Measurements from ENCODE around the gene IFITM5.

IFITM5 gene

DNA sequence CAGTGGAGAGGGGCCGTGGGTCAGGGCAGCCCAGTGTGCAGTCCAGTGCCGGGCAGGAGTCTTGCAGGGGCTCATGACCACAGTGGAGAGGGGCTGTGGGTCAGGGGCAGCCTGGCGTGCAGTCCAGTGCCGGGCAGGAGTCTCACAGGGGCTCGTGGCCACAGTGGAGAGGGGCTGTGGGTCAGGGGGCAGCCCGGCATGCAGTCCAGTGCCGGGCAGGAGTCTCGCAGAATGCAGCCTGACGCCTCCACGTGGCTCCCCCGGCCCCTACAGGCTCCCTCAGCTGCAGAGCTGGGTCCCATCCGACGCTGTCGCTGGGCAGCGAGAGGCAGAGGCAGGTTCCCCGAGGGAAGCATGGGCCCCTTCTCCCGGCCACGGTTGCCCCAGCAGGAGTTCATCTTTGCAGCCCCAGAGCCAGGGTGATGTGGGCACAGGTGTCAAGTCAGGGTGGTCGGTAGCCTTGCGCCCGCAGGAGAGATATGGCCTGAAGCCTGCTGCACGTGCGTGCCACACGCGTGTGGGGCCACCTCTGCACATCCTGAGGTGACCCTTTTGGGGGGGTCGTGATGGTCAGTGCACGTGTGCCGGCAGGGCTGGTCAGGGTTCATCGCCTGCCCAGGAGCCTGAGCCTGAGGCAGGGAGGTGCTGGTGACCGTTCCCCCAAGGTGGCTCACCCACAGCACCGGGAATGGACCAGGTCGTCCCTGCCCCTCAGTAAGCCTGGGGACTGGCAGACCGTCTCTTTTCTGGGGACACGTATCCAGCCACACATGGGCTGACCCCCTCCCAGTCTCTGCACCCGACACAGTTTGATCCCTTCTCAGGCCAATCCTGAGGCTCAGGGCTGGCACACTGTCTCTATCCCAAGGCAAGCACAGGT, 2.9 kb downstream of the IFITM5 start:
- no peak for DNase-seq (ENCODE audit: extremely low read depth in 1 of 2, low read depth in 1 of 2)

DNA sequence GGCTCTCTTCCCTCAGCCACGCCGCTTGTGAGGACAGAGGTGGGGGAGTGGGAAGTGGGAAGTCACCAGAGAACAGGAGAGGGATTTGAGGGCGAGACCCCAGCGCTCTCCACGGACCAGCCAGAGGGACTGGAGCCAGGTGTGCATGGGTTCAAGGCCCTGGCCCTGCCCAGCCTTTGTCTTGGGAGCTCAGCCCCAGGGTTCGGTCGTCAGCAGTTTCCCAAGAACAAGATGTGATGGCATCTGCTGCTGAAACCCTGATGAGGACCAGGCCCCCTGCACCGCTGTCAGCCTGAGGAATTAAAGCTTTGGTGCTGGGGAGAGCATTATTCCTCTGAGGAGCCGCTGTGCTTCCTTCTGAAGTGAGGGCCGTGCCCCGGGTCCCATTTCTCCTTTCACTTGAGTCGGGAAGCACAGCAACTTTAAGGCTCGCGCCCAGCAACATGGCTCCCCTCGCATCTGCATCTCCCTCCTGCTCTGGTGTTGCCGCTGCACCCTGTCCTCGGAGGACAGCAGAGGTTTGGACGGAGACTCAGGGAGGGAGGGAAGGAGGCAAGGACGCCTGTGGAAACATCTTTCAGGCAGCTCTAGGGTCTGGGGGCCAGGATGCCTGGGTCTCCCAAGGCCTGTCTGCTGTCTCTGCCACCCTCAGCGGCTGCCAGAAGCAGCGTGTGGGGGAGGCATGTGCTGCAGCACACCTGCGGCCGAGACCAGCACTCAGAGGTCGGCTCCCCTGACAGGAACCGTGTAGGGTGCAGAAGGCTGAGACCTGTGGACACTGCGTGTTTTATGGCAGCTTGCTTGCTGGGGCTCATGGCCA, 3.8 kb downstream of the IFITM5 start:
- DNase-seq (ENCODE audit: extremely low read depth in 1 of 2, low read depth in 1 of 2) = no peak

DNA sequence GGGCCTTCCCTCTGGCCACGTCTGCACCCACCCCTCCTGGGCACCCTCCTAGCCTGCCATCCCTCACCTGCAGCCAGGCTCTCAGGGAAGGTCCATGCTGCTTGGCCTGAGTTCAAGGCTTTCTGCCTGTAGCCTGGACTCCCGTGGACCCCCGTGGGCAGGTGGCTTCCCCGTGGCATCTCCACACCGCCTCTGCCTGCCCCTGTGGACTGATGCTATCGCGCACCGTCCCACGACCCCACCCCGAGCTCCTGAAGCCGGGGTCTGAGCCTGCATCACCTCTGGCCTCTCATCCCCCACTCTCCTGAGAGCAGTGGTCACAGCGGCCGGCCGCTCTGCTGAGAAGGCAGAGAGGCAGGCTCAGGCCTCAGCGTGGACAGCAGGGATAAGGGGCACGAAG, 4.5 kb downstream of the IFITM5 start:
- DNase-seq (ENCODE audit: extremely low read depth in 1 of 2, low read depth in 1 of 2) = no peak

DNA sequence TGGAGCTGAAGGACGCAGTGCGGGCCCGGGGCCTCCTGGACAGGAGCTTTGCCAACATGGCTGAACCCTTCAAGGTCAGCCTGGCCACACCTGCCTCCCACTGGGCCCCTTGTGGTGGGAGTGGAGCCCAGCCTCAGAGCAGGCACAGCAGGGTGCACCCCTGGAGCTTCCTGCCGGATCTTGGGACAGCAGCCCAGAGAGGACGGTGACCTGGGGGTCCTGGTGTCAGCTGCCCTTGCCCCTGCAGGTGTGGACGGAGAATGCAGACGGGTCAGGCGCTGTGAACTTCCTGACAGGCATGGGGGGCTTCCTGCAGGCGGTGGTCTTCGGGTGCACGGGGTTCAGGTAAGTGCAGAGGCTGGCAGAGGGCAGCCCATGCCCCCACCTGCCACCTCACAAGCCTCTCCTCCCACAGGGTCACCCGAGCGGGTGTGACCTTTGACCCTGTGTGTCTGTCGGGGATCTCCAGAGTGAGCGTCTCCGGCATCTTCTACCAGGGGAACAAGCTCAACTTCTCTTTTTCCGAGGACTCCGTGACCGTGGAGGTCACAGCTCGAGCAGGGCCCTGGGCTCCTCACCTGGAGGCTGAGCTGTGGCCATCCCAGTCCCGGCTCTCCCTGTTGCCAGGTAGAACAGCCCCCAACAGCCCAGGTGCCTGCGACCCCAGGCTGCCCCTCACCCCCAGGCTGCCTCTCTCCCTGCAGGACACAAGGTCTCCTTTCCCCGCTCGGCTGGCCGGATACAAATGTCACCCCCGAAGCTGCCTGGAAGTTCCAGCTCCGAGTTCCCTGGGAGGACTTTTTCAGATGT, 5.3 kb downstream of the IFITM5 start:
- DNase-seq (ENCODE audit: extremely low read depth in 1 of 2, low read depth in 1 of 2) = no peak

DNA sequence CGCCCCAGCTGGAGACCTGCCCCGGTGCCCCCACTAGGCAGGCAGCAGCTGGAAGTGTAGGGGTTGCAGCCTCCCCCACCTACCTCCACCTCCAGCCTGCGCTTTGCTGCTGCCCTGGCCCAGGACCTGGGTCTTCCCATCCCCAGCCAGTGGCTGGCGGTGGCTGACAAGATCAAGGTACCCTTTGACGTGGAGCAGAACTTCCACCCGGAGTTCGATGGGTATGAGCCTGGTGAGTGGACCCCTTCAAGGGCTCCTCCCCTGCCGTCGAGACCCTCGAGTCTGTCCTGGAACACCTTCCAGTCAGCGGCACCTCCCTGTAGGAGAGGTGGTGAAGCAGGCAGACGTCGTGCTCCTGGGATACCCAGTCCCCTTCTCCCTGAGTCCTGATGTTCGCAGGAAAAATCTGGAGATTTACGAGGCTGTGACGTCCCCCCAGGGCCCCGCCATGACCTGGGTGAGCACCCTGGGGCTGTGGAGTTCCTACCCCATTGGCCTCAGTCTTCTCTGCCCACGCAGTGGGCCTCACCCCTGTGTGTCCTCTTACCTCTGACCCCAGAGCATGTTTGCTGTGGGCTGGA, 6.0 kb downstream of the IFITM5 start:
- no peak for DNase-seq (ENCODE audit: extremely low read depth in 1 of 2, low read depth in 1 of 2)

DNA sequence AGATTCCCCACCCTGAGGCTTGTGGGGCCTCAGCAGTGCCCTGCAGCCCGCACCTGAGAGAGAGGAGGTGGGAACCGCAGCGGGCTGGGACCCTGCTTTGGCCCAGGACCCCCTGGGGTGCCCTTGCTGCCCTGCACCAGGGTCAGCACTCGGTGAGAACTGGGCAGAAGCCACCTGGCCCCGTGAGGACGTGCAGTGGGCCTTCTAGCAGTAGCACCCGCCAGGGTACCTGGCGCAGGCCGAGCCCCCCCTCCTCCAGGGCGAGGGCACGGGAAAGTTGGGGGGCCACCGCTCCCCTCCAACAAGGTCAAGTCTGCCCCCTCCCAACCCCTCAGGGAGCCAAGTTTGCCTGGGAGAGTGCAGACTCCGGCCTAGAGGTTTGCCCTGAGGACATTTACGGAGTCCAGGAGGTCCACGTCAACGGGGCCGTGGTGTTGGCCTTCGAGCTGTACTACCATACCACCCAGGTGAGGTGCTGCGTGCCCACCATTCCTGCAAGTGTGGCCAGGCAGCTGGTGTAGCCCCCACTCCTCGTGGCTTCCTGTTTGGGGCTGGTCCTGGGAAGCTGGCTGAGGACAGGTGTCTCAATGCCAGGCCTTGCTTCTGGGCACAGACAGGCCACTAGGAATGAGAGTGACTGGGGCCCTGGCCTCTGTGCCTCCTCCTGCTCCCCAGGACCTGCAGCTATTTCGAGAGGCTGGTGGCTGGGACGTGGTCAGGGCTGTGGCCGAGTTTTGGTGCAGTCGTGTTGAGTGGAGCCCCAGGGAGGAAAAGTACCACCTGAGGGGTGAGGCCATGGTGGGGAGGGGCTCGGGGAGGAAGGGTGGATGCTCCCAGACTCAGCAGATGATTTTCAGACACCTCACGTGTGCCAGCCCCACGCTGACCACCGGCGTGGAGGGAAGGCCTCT, 6.9 kb downstream of the IFITM5 start:
- no peak for DNase-seq (ENCODE audit: extremely low read depth in 1 of 2, low read depth in 1 of 2)

DNA sequence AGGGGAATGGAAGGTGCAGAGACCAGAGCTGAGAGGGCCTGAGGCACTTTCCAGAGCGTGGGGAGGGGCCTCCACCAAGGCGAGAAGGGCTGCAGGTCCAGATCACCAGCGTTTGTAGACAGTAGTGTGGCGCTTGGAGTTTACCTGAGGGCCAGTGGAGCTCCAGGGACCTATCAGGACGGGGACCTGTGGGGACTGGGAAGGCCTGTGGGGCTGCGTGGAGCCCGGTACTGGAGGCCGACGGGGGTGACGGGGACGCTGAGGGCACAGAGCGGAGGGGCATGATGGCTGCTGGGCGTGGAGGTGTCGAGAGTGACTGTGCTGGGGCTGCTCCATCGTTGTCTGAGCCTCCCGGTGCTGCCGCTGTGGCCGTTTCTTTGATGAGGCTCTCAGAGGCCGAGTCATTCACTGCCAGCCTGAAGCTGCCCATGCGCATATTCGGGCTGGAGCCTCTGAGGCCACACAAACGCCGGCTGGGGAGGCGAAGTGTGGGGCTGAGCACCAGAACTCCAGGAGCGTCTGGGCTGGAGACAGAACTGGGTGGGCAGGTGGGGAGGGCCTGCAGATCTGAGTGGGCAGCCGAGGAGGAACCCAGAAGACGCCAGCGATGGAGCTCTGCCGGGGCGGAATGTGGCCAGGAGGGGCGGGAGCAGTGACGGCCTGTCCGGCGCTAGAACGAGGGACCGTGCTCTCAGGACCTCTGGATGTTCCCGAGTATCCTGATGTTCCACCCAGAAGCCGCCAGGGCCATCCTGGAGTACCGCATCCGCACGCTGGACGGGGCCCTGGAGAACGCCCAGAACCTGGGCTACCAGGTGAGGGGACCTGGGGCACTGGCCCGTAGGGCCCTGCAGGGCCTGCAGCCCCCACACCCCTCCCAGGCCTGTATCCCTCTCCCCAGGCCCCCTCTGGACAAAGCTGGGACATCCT, 7.8 kb downstream of the IFITM5 start:
- no peak for DNase-seq (ENCODE audit: extremely low read depth in 1 of 2, low read depth in 1 of 2)

DNA sequence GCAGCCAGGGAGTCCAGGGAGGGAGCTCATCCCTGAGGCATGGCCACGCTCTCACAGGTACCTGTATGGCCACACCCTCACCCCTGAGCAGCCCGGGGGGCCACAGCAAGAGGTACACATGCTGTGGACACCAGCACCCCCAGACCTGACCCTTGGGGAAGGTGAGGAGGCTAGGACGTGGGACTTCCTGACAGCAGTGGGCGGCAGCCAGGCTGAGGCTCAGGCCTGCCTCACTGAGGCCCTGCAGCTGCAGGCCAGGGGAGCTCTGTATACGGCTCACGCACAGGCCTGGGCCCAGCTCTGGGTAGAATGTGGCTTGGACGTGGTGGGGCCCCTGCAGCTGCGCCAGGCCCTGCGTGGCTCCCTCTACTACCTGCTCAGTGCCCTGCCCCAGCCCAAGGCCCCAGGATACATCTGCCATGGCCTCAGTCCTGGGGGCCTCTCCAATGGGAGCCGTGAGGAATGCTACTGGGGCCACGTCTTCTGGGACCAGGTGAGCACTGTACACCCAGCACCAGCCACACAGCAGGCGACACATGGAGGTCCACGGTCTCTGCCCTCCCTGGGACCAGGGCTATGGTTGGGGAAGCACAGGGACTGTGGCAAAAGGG, 8.6 kb downstream of the IFITM5 start:
- DNase-seq (ENCODE audit: extremely low read depth in 1 of 2, low read depth in 1 of 2) = no peak

DNA sequence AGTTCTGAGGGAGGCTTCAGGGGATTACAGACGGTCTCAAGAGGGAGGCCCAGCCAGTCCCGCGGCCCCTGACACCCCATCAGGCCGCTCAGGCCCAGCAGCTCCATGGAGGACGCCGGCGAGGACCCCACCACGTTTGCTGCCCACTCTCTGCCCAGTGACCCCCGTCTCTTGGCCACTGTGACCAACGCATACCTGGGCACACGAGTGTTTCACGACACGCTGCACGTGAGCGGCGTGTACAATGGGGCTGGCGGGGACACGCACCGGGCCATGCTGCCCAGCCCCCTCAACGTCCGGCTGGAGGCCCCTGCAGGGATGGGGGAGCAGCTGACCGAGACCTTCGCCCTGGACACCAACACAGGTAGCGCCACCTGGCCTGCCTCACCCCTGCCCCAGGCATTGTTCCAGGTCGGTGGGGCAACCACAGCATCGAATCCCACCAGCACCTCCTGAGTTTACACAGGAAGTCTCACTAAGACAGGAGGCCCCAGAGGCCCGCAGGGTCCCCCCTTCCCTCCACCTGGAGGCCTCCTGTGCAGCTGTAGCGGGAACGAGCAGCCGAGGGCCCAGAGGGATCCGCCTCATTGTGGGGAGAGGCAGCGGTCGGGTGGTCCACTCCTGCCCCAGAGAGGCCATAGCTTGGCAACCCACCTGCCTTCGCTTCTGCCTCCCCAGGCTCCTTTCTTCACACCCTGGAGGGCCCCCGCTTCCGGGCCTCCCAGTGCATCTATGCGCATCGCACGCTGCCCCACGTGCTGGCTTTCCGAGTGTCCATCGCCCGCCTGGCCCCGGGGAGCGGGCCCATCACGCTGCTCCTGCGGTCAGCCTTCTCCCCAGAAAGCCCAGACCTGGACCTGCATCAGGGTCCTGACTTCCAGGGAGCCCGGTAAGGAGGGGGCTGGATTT, 9.4 kb downstream of the IFITM5 start:
- no peak for DNase-seq (ENCODE audit: extremely low read depth in 1 of 2, low read depth in 1 of 2)

DNA sequence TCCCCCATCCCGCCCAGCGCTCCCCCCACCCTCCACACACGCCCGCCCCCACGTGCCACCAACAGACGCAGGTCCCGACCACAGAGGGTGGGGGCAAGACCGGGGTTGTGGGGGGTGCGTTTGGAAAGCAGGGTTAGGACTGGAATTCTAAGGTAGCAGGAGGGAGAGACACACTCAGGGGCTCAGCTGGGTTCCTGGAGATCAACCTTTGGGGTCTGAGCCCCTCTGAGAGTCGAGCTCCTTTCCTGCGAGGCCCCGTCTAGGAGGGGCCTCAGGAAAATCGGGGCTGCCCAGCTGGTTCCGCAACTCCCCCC, 10.0 kb downstream of the IFITM5 start:
- DNase-seq (ENCODE audit: extremely low read depth in 1 of 2, low read depth in 1 of 2) = no peak

DNA sequence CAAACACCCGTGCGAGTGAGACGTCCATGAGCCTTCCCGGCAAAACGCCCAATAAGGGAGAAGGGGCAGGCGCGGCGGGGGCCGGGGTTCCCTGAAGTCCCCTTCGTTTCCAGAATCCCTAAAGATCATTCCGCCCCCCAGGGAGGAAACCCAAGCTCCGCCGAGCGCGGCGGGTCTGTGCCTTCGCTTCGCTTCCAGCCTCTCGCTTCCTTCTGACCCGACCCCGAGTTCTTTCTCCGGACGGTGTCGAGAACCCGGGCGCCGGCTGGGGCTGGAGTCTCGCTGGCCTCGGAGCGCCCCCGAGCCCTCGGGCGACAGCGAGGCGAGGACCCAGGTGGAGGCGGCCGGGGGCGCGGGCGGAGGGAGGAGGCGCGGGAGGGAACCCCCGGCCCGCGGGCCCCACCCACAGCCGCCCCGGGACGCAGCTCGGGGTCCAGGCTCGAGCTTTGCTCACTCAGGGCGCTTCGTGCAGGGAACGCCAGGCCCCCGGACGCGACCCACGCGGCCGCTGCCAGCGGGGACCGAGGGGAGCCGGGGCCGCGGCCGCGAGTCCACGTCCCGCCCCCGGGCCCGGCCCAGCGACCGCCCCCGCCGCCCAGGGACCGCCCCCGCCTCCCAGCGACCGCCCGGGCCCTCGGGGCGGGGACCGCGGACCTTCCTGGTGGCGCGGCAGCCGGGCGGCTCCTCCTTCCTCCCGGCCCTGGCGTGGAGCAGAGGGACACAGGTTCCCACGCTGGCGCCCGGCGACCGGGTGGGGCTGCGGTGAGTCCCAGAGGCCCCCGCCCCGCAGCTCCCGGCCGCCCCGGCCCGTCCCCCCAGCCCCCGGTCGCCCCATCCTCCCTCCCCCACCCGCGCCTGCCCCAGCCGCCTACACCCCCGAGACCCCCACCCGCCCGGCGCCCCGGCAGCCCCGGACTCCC, 10.6 kb downstream of the IFITM5 start, which contains the start of gene PGGHG:
Gene PGGHG, plus strand, starts transcription at position 649 of the 920 bp plus-strand sequence. CDS start 691 bp downstream, outside the sequence.
- no peak for DNase-seq (ENCODE audit: extremely low read depth in 1 of 2, low read depth in 1 of 2)

DNA sequence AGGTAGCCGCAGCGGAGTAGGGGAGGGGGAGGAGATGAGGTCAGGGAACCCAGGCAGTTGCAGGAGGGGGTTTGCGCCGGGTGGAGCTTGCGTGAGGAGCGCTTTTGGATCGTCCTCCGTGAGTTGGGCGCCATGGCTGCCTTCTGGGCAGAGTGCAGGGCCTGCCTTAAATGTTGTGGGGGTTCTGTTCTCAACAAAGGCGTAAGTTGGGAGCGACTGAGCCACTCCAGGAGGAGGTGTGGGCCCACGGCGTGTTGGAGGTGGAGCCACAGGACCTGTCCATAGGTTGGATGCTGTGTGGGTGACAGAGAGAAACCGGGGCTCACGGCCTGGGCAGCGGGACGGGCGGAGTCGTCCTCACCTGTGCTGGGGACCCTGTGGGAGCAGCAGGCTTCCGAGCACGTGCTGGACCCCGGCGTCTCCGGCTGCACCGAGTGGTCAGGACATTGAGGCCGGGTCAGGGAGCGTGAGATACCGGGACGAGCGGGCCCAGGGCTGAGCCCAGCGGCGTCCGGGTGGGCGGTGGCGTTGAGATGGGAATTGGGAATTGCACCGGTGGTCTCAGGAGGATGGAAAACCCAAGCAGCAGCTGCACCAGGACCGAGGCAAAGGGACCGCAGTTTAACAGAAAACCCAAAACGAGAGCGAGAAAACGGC, 11.4 kb downstream of the IFITM5 start:
- DNase-seq (ENCODE audit: extremely low read depth in 1 of 2, low read depth in 1 of 2) = no peak

DNA sequence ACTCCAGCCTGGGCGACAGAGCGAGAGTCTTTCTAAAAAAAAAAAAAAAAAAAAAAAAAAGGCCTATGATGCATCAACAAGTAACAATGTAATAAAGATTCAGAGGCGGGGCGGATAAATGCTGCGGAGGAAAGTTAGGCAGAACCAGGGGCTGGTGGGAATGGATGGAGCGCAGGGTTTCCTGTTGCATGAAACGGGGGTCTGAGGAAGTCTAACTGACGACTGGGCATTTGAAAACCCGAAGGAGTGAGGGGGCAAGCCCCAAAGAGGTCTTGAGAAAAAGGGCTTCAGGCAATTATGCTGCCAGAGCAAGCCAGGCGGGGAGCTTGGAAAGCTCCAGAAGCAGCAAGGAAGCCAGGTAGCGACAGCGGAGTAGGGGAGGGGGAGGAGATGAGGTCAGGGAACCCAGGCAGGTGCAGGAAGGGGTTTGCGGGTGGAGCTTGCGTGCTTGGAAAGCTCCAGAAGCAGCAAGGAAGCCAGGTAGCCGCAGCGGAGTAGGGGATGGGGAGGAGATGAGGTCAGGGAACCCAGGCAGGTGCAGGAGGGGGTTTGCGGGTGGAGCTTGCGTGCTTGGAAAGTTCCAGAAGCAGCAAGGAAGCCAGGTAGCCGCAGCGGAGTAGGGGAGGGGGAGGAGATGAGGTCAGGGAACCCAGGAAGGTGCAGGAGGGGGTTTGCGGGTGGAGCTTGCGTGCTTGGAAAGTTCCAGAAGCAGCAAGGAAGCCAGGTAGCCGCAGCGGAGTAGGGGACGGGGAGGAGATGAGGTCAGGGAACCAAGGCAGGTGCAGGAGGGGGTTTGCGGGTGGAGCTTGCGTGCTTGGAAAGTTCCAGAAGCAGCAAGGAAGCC, 12.1 kb downstream of the IFITM5 start:
- peak in 1 of 2 donors; percentile 44 for DNase-seq (ENCODE audit: extremely low read depth in 1 of 2, low read depth in 1 of 2)

DNA sequence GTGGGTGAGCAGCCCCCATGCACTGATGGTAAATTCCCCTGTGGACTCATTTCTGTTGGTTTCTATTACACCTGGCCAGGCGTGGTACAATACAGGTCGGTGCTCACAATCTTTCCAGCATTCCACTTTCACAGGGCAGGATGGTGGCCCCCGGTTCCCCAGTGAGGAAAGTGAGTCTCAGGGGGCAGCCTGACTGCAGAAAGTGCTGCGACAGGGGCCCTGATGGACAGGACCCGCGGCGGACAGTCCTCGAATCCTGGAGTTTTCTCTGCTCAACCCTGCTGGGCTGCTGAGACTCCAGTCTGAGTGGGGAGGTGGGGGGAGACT, 13.5 kb downstream of the IFITM5 start:
- DNase-seq (ENCODE audit: extremely low read depth in 1 of 2, low read depth in 1 of 2) = no peak
